VCaP (cell line): Measurements from ENCODE around the gene PASK.
"Not testable (repeated sequence)": the region's sequence is repeated elsewhere in the genome, so short reads cannot be mapped to it uniquely, and the experiment has no call there.

Source experiments
- H3K27ac ChIP-seq: fragments of 450-650 bp; 2 replicates; pipeline ENCODE4 v1.5.1; 2017
- CTCF ChIP-seq: fragments of 450-650 bp; conservative IDR thresholded peaks from 2 replicates; pipeline ENCODE4 v1.5.1; 2017; ENCODE audit warnings: mild to moderate bottlenecking, moderate library complexity

Gene PASK

GRCh38 chr2:241148891-241149674 is at the start of gene PASK:
Gene PASK, minus strand, starts transcription at chr2:241149472. Its CDS starts 6,440 bp downstream, at chr2:241143032.
- TF ChIP-seq CTCF: no peak
- peak within 1 kb of the TSS; percentile 83 for H3K27ac ChIP-seq

GRCh38 chr2:241198381-241199279 is 49.4 kb upstream of the PASK start:
- no peak overlapping the region for H3K27ac ChIP-seq
- no peak for TF ChIP-seq CTCF

GRCh38 chr2:241197947-241198346 is 48.7 kb upstream of the PASK start:
- no peak for TF ChIP-seq CTCF
- H3K27ac ChIP-seq: no peak overlapping the region

- not testable (repeated sequence) for H3K27ac ChIP-seq
Observed at GRCh38 chr2:241197246-241197645, 48.0 kb upstream of the PASK start.

- no peak overlapping the region for H3K27ac ChIP-seq
- TF ChIP-seq CTCF: no peak
Observed at GRCh38 chr2:241195506-241196130, 46.3 kb upstream of the PASK start.

GRCh38 chr2:241194811-241195210 is 45.5 kb upstream of the PASK start:
- no peak overlapping the region for H3K27ac ChIP-seq
- TF ChIP-seq CTCF: no peak

- no peak for TF ChIP-seq CTCF
- H3K27ac ChIP-seq: no peak overlapping the region
Observed at GRCh38 chr2:241193271-241193670, 44.0 kb upstream of the PASK start.
